Measurements from ENCODE around the gene SCARB1. TPM values are rescaled to one million over a fixed set of nuclear protein-coding genes. Genes with fewer than 3 reads are reported as not detected.

Gene SCARB1
- total RNA-seq, 1 donor from 2014 or later: 16.9 TPM

GRCh38 chr12:124861898-124862676 lies 1.6 kb downstream of the SCARB1 start:
- Mint-ChIP-seq H3K9me3 (ENCODE audit: unreplicated experiment) (no peaks in the 10 kb centered on the region), H3K4me1 (ENCODE audit: unreplicated experiment) (peaks cover 17% of the 10 kb centered on the region), H3K27ac (ENCODE audit: unreplicated experiment) (peak overlapping the region; percentile 57), H3K27me3 (ENCODE audit: unreplicated experiment) (peaks cover 23% of the 10 kb centered on the region), H3K4me3 (ENCODE audit: unreplicated experiment) (peak overlapping the region; percentile 74), H3K36me3 (ENCODE audit: low read depth, unreplicated experiment) (no peaks in the 10 kb centered on the region)
- no peak for DNase-seq (ENCODE audit: low spot score)
- TF ChIP-seq CTCF (IDR thresholded peaks at IDR 0.05; ENCODE audit: unreplicated experiment): no peak

- H3K4me1 Mint-ChIP-seq (ENCODE audit: unreplicated experiment): peaks cover 17% of the 10 kb centered on the region
- no peaks in the 10 kb centered on the region for H3K36me3 Mint-ChIP-seq (ENCODE audit: low read depth, unreplicated experiment)
- DNase-seq (ENCODE audit: low spot score): no peak
- H3K27me3 Mint-ChIP-seq (ENCODE audit: unreplicated experiment): peaks cover 20% of the 10 kb centered on the region
- no peak for TF ChIP-seq CTCF (IDR thresholded peaks at IDR 0.05; ENCODE audit: unreplicated experiment)
- no peak overlapping the region for H3K27ac Mint-ChIP-seq (ENCODE audit: unreplicated experiment)
- H3K4me3 Mint-ChIP-seq (ENCODE audit: unreplicated experiment): no peak overlapping the region
- no peaks in the 10 kb centered on the region for H3K9me3 Mint-ChIP-seq (ENCODE audit: unreplicated experiment)
These were observed 2.2 kb downstream of the SCARB1 start for GRCh38 chr12:124861492-124861891.

- Mint-ChIP-seq H3K27me3 (ENCODE audit: unreplicated experiment) (peaks cover 21% of the 10 kb centered on the region), H3K36me3 (ENCODE audit: low read depth, unreplicated experiment) (no peaks in the 10 kb centered on the region), H3K9me3 (ENCODE audit: unreplicated experiment) (no peaks in the 10 kb centered on the region), H3K4me1 (ENCODE audit: unreplicated experiment) (peaks cover 33% of the 10 kb centered on the region), H3K4me3 (ENCODE audit: unreplicated experiment) (no peak overlapping the region), H3K27ac (ENCODE audit: unreplicated experiment) (no peak overlapping the region)
- DNase-seq (ENCODE audit: low spot score): no peak
- TF ChIP-seq CTCF (IDR thresholded peaks at IDR 0.05; ENCODE audit: unreplicated experiment): no peak
These were observed 5.7 kb downstream of the SCARB1 start for GRCh38 chr12:124857921-124858461.

GRCh38 chr12:124856842-124857178 lies 6.9 kb downstream of the SCARB1 start:
- no peaks in the 10 kb centered on the region for H3K9me3 Mint-ChIP-seq (ENCODE audit: unreplicated experiment)
- H3K27me3 Mint-ChIP-seq (ENCODE audit: unreplicated experiment): peaks cover 15% of the 10 kb centered on the region
- peaks cover 31% of the 10 kb centered on the region for H3K4me1 Mint-ChIP-seq (ENCODE audit: unreplicated experiment)
- no peaks in the 10 kb centered on the region for H3K36me3 Mint-ChIP-seq (ENCODE audit: low read depth, unreplicated experiment)
- H3K27ac Mint-ChIP-seq (ENCODE audit: unreplicated experiment): no peak overlapping the region
- H3K4me3 Mint-ChIP-seq (ENCODE audit: unreplicated experiment): no peak overlapping the region
- TF ChIP-seq CTCF (IDR thresholded peaks at IDR 0.05; ENCODE audit: unreplicated experiment): no peak
- DNase-seq (ENCODE audit: low spot score): no peak

DNA sequence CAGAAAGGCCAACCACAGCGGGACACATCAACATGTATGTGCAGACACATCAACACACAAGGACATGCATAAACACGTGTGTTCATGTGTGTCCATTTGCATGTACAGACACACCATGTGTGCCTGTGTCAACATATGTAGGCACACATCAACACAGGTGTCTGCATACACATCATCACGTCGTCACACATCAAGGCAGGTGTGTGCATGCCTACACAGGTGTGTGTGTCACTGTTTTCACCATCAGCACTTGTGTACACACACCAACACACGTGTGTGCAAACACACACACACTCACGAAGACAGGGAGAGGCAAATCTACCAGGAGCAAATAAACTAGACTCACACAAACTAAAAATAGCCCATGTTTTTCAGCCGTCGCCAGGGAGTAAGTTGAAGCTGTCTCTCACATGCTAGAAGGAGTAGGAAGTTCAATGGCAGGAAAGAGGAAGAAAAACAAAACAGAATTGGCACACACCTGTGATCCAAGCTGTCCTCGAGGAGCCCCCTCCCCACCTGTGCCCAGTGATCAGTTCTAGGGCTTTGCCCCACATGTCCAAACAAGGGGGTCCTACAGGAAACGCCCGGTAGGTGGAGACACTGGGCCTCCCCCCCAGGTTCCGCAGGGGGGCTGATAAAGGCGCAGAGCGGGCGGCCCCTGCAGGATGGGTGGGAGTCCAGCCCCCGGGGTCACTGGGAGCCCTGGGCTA lies 7.4 kb downstream of the SCARB1 start:
- DNase-seq (ENCODE audit: low spot score): no peak
- H3K4me1 Mint-ChIP-seq (ENCODE audit: unreplicated experiment): peaks cover 31% of the 10 kb centered on the region
- H3K4me3 Mint-ChIP-seq (ENCODE audit: unreplicated experiment): no peak overlapping the region
- H3K36me3 Mint-ChIP-seq (ENCODE audit: low read depth, unreplicated experiment): no peaks in the 10 kb centered on the region
- H3K27me3 Mint-ChIP-seq (ENCODE audit: unreplicated experiment): peaks cover 10% of the 10 kb centered on the region
- TF ChIP-seq CTCF (IDR thresholded peaks at IDR 0.05; ENCODE audit: unreplicated experiment): no peak
- no peak overlapping the region for H3K27ac Mint-ChIP-seq (ENCODE audit: unreplicated experiment)
- no peaks in the 10 kb centered on the region for H3K9me3 Mint-ChIP-seq (ENCODE audit: unreplicated experiment)

All from endothelial cell (in vitro differentiated cells).